Left kidney (tissue), 2 donors: ENCODE data around the gene PPIE. TPM values are rescaled to one million over a fixed set of nuclear protein-coding genes. Genes with fewer than 3 reads are reported as not detected.
"Not testable (repeated sequence)": the region's sequence is repeated elsewhere in the genome, so short reads cannot be mapped to it uniquely, and the experiment has no call there.

Experiments
- DNase-seq: peaks from one replicate; pipeline ENCODE4 v3.0.0-alpha.2; 2013
- polyA plus RNA-seq: library from polyadenylated mRNA; unstranded; fragments of 120-200 nt; gene quantifications from one replicate; pipeline ENCODE4 v1.2.1, GENCODE V29; 2013; ENCODE audit not compliant: insufficient read length

Gene PPIE
- polyA plus RNA-seq, 1 donor = 63.5 TPM

DNA sequence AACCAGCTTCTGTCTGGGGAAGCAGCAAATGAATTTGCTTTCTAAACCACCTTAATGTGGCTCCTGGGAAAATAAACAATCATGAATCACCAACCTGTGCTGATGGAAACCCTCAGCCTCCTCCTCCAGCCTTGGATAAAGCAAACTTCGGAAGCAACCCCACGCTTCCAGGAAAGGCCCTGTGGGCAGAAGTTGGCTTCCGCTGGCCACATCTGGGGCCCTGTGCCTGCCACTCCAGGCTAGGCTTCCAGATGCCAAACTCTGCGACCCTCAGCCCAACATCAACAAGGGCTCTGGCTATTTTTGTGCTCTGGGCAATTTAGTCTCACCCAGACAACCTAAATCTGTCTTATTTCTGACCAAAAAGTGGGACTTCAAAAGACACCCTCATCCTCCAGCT lies 38.6 kb downstream of the PPIE start:
- no peak for DNase-seq

DNA sequence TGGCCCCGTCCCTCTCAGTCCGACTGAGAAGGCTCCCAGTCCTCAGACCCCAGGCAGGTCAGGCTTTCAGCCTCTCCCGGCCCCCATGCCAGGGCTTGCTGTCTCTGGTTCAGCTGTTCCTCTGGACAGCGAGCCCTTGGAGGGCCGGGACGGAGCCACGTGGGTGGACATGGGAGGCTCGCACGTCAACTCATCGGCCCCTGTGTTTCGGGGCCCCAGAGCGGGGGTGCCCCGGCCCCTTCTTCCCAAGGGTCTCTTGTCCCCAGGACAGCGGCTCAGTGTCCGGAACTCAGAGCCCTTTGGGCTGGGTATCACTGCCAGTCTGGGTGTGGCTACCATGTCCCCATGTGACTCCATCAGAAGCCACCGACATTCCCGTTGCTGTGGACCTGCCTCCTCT lies 39.2 kb downstream of the PPIE start:
- DNase-seq = not testable (repeated sequence)

DNA sequence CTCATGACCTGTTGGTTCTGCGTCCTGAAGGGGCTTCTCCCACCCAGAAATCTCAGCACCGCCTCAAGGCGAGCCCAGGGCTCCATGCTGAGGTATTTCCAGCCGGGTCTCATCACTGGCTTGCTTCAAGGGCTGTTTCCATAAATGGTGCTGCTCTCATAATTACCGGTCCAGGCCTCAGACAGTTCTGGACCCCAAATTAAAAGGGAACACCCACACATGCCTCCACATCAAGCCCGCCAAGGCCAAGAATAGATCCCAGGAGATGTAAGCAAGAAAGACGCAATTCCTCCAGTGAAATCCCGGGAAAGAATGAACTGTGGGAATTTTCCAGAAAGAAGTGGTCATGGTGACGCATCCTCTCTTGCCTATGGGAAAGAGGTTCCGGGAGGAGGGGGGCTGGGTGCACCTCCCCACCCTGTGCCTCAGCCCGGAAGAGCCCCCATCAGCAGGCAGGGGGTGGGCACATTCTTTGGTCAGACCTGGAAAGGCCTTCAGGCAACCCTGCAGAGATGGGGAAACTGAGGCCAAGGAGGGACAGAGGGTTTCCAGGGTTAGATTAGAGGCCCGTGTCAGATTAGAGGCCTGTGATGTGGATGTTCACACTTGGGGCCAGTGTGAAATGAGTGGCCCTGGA lies 39.9 kb downstream of the PPIE start:
- not testable (repeated sequence) for DNase-seq

DNA sequence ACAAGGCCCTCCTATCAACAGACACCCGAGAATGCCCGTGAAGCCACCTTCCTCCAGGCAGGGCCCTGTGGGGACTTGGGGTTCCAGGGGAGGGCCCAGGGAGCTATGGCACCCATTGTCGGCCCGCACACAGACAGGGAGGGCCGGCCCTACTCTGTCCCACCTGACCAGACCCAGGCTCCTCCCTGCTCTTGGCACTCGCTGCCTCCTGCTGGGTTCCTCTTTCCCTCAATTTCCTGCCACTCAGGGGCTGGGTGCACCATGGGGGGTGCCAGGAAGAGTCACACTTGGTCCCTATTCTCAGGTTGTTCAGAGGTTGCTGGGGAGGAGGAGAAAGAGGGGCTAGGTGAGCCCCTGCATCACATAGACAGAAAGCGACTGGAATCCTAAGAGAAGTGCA lies 40.5 kb downstream of the PPIE start:
- DNase-seq = no peak

DNA sequence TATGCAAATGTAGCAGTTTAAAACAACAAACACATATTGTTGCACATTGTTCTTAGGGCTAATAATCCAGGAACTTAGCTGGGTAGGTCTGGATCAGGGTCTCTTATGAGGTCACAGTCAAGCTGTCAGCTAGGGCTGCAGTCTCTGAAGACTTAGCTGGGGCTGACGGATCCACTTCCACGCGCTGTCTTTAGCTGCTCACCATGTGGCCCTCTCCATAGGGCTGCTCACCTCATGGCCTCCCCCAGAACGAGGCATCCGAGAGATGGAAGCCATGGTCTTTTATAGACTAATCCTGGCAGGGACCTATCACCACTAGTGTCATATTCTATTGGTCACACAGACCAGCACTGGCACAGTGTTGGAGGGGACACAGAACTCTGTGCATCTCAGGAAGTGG lies 41.1 kb downstream of the PPIE start:
- DNase-seq = no peak

DNA sequence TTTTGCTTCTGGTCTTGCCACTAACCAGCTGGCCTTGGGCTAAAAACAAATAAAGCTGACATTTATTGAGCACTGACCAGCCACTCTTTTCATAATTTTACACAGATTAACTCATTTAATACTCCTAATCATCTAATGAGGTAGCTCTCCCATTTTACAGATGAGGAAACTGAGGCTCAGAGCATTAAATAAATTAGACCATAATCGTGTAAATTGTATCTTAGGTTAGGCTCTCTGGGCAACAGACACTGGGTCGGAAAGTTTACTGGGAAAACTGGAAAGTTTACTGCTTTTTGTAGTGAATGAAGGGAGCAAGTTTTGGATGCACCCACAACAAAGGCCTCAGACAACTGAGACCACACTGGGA lies 42.6 kb downstream of the PPIE start:
- DNase-seq = no peak

DNA sequence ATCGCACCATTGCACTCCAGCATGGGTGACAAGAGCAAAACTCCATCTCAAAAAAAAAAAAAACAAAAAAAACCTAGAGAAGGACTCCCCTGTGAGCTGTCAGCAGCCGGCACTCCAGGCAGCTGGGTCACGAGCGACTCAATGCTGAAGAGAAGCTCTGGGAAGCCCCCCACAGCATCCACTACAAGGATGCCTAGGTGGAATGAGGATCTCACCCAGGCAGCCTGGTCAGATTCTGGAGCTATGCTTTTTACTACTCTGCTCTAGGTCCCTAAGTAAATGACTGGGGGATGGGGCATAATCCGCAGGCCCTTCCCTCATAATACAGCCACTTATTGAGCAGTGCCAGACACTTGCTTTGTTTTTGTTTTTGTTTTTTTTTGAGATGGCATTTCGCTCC lies 43.4 kb downstream of the PPIE start:
- no peak for DNase-seq

DNA sequence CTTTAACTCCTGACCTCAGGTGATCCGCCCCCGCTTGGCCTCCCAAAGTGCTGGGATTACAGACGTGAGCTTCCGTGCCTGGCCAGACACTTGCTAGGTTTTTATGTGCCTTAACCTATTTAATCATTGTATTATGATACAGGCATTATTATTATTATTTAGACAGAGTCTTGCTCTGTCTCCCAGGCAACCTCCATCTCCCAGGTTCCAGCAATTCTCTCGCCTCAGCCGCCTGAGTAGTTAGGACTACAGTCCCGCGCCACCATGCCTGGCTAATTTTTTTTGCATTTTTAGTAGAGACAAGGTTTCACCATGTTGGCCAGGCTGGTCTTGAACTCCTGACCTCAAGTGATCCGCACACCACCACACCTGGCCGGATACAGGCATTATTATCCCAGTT lies 44.0 kb downstream of the PPIE start:
- not testable (repeated sequence) for DNase-seq

DNA sequence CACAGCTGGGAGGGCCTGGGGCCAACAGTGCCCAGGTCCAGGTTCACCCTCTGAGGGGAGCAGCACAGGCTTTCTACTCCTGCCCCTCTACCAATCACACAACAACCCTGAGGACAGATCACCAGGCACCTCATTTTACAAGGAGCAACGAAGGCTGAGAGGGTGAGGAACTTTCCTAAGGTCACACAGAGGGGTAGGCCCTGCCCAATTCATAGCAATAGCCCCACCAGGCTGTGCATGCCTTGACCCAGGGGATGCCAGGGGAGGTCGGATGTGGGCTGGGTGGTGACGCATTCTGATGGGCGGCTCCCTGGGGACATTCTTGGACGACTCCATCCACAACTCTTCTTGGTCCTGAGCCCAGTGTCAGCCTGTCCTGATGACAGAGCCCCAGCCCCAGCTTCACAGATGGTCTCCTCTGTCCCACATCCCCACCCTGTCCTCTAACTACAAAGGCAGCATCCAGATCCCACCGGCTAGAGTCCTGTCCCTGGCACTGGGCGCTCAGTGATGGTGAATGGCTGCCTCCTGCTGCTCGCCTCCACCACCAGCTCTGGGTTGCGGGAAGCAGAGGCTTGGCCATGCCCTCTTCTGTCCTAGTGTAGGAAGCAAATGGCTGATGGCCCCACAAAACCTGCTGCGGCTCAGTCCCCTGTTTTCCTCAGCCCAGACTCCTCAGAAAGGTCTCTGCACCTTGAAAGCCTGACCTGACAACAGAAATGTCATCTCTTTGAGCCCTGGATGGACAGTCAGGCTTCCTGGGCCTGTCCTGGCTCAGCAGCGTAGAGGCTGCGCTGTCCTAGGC lies 47.8 kb downstream of the PPIE start:
- DNase-seq = not testable (repeated sequence)

DNA sequence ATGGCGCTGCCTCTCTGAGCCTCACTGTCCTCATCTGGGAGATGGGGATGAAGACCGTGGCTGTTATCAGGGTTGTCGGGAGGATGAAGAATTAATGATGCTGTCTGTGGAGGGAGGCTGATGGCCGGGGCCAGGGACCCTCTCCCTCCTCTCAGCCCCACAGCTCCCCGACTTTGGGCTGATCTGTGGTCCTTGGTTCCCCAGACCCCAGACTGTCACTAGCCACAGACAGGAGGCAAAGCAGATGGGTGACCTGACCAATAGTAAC lies 48.4 kb downstream of the PPIE start:
- not testable (repeated sequence) for DNase-seq

DNA sequence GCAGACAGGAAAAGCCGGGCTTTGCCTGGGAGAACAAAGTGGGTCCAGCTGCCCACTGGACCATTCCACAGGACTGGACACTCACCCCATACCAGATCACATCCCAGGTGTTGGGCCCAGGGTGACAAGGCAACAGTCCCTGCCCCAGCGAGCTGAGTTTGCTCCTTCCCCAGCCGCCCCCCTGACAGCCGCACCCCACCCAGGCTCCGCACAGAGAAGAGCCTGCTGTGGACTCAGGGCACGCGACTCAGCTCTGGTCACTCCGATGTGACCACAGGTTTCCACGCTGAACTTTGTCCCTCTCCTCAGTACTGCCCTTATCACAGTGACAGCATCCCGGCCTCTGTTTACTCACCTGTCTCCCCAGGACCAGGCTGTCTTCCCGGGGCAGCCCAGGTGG lies 48.8 kb downstream of the PPIE start:
- no peak for DNase-seq

DNA sequence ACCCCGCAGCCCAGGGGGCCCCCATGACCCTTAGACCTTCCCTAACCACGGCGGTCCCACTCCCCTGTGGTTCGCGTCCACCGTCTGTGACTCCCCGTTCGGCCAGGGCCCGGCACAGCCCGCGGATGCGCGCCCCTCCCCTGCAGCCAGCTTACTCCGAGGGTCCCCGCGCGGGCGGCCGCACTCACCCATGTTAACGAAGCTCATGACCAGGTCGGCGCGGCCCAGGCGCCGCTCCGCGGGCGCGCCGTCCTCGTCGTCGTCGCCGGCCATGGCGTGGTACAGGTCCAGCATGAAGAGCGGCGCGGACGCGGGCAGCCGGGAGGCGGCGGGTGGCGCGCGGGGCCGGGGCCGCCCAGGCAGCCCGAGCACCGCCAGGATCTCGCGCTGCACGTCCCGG lies 49.3 kb downstream of the PPIE start:
- DNase-seq = not testable (repeated sequence)

DNA sequence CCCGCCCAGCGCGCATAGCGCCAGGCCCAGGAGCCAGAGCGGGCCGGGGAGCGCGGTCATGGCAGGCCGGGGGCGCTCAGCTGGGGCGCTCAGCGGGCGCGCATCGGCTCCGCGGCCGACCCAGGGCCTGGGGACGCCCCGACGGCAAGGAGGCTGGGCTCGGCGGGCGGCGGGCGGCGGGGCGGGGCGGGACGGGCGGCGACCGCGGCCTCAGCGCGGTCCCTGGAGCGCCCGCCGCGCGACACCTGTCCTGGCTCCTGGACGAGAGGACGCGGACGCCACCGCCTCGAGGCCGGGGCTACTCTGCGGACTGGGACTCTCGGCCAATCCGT lies 49.7 kb downstream of the PPIE start:
- no peak for DNase-seq

DNA sequence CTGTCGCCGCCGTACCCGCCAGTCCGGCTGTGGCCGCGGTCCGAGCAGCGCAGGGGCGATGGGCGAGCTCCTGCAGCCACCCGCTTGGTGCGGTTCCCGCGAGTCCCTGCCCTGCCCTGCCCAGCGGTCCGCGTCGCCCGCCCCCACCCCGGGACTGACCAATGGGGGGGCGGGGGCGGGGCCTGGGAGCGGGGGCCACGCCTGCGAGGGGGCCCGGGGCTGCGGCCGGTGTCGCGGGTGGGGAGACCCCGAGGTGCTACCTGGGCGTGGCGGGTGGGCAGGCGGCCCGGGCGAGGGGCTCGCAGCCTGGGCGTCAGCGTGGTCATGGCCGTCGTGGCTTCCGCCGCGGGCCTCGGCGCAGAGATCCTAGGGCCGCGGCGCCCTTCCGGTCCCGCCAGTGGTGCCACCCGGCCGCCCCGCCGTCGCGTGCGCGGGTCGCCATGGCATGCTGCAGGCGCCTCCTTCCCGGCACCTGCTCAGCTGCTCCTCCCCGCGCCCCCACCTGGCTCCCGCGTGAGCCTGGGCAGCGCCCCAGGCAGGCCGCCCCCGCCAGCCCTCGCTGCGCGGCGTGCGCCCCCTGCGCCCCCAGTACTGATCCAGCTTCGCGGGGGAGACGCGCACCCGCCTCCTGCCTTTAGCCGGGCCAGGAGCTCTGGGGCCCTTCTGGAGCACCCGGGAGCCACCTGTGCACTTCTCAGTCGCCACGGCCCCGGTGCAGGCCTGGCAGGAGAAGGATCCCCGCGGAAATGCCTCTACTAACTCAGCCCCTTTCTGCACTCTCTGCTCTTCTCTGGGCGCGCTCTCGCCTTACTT lies 50.3 kb downstream of the PPIE start, which contains the start of gene BMP8B:
Gene BMP8B (minus strand): TSS at position 108 of the 813 bp plus-strand sequence. CDS start 380 bp downstream, outside the sequence.
- DNase-seq = no peak

DNA sequence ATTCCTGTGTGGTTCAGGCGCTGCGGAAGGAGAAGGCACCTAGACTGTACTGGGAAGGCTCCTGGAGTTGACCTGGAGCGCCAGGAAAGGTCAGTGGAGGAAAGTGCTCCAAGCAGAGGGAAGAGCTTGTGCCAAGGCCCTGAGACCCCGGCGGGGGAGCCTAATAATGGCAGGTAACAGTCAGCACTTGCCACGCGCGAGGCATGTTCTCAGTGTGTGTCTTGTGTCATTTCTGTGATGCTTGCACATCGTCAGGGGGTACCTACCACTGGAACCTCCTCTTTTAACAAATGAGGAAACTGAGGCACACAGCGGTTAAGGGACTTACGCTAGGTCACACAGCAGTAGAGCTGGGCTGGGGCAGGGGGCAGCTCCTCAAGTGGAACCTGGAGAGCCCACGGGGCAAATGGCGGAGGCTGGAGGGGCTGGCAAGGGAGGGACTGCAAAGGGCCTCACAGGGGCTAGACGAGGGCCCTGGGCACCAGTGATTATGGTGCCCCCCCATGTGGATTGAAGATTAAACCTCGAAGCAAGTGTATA lies 51.0 kb downstream of the PPIE start:
- DNase-seq = no peak

DNA sequence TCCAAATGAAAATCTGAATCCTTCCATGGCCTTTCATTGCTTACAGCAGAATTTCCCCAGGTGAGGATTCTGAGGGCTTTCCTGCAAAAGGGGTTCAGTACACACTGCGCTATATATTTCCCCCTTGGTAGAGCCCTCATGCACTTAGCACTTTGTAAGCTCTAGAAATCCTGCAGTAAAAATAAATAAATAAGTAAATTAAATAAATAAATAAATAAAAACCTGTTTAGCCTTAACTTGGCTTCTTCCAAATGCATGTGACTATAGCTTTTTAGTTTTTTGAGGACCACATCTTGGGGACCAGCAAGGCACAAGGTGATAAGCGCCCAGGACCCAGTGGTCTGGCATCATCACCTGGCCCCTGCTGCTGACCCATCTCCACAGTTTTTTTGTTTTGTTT lies 53.2 kb downstream of the PPIE start:
- no peak for DNase-seq

DNA sequence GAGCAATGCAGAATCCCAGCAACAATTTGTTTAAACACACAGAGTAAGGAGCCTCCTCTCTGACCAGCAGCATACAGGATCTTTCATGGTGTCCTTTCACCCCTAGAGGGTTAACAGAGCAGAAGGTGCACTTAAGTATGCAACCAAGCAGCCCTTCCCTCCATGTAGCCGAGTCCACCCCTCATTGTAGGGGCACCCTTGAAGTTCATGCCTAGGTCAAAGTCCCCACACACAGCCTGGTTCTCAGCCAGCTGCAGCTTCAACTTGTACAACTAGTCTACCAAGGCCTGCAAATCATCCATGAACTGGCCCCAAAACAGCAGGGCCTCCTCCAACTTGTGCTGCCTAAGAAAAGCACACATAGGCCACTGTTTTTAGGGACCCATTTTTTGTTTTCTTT lies 57.0 kb downstream of the PPIE start:
- DNase-seq = no peak

DNA sequence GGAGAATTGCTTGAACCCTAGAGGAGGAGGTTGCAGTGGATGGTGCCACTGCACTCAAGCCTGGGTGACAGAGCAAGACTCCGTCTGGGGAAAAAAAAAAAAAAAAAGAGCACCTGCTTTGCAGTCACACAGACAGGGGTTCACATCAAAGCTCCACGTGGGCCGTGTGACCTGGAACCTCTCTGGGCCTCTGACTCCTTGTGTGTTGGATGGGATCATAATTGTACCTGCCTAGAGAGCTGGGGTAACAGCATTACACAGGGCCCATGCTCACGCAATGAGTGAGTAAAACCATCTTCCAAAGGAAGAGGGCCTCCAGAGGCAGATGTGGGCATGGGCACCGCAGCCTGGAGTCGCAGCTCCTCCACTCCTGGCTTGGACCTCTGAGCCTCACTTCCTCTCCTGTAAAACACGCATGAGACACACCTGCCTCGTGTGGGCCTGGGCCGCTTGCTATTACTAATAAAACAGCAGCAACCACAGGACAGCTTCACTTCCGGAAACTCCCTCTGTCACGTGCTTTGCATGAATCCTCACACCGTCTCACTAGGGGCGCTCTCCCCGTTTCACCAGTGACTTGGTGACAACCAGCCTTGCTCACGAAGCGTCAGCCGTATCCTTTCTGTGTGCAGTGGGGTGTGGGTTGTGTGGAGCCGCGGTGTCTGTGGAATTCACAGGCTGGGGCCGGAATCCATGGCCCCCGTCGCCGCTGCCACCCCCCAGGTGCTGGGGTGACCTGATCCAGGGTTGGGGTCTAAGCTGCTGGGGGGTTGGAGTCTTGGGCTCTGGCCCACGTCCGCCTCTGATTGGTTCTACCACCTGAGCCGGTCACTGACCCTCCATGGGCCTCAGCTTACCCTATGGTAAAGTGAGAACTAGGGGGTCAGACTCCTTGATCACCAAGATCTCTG lies 60.4 kb downstream of the PPIE start:
- DNase-seq = peak; percentile 33

DNA sequence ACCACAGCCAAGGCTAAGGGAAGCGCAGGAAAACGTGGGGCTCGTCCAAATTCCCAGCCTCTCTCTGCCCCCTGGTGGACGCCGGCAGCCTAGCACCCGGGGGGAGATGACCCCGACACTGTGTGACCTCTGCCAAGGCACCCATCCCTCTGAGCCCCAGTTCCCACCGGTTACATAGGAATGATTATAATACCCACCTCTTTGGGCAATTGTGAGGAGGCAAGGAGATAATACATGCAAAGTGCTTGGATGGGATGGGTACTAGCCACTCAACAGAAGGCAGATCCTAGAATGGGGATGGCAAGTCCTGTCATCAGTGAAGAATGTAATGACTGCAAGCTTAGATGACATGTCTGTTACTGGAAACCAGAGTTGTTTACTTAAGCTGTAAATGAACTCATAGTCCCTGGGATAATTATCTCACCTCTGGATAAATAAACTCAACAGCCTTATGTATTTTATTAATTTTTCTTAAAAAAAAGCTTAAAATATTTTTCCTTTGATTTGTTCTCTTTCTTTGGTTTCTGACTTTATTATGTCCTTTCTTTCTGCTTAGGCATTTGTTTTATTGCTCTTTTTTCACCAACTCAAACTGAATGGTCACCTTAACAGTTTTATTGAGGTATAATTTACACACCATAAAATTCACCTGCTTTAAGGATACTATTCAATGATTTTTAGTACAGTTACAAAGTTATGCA lies 61.2 kb downstream of the PPIE start:
- peak; percentile 11 for DNase-seq

DNA sequence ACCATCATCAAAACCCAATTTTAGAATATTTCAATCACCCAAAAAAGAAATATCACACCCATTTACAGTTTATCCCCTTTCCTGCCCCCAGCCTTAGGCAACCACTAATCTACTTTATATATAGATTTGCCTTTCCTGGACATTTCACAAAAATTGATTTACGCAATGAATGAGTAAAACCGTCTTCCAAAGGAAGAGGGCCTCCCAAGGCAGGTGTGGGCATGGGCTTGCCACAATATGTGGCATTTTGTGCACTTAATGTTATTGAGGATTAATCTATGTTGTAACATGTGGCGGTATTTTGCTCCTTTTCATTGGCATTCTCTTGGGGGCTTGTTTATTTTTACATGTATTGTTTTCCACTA lies 61.8 kb downstream of the PPIE start:
- no peak for DNase-seq

DNA sequence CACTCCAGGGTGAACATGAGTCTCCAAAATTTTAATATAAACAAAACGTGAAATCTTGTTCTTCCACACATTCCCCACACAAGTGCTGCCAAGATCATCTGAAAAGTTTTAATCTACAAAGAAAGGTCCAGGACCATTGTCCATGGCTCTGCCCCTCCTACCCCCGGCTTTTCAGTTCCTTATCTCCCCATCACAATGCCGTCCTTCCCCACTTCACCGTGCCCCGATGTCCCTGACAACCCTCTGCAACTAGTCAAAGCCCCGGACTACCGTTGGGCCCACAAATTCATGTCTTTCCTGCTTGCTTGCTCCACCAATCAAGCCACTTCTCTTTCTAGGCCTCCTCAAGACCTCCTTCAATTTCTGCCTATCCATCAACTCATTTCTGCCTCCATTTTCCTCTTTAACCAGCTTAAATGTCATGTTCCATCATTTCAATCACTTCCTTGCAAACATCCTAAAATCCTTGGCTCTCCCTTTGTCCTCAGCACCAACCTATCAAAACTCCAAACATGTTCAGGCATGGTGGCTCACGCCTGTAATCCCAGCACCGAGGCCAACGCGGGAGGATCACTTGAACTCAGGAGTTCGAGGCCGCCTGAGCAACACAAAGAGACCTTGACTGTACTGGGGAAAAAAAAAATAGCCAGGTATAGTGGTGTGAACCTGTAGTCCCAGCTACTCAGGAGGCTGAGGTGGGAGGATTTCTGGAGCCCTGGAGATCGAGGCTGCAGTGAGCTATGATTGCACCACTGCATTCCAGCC lies 64.0 kb downstream of the PPIE start:
- no peak for DNase-seq
